IPS DF 6.9 (cell line): Measurements from ENCODE around the gene GNMT.

Experiments used
- DNase-seq: peaks from one replicate; pipeline ENCODE4 v3.0.0-alpha.2; 2013; ENCODE audit warnings: low read depth, low spot score
- H3K27ac ChIP-seq: one replicate; pipeline ENCODE4 v1.5.1; 2013; ENCODE audit warnings: low read length, control low read depth
- H3K27me3 ChIP-seq: 2 replicates; pipeline ENCODE4 v1.6.1; 2013; ENCODE audit warnings: mild to moderate bottlenecking, low read length; ENCODE audit not compliant: control insufficient read depth, insufficient read depth
- H3K36me3 ChIP-seq: 2 replicates; pipeline ENCODE4 v1.6.1; 2013; ENCODE audit warnings: low read length; ENCODE audit not compliant: control insufficient read depth, insufficient read depth
- H3K4me1 ChIP-seq: 2 replicates; pipeline ENCODE4 v1.6.1; 2013; ENCODE audit warnings: low read length; ENCODE audit not compliant: control insufficient read depth, insufficient read depth
- H3K4me3 ChIP-seq: 2 replicates; pipeline ENCODE4 v1.5.1; 2013; ENCODE audit warnings: mild to moderate bottlenecking, low read length
- H3K9me3 ChIP-seq: 2 replicates; pipeline ENCODE4 v1.6.1; 2013; ENCODE audit warnings: low read length, inconsistent platforms; ENCODE audit not compliant: control insufficient read depth, insufficient read depth
- WGBS: extraction: QIAGEN DNeasy Blood & Tissue Kit; methylation state at CpG from one replicate; pipeline ENCODE4 v1.1.7; 2013; ENCODE audit warnings: mixed read lengths, missing lambda C conversion rate; ENCODE audit not compliant: insufficient read length, insufficient coverage; 5-methylcytosine and 5-hydroxymethylcytosine counted together

GNMT gene

DNA sequence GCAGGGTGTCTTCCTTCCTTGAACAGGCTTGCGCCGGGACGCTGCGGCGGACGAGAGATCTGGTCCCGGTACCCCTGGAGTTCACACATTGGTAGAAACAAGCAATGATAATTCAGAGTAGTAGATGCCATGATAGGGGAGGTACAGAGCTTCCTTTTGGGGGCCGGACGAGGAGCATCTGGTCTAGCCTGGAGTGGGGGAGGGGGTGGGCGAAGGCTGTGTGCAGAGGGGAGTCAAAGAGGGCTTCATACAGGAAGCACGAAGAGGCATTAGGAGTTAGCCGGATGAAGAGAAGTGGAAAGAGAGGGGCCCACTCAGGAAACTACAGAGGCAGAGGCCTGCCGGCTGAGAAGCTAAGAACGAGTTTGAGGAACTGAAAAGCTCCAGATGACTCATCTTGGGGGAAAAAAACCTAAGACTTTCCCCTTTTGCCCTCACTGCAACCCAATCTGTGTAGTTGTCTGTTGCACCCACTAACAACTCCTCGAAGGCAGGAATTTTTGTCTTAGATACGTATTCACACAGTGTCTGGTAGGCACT is 30.7 kb upstream of the GNMT start:
- H3K36me3 ChIP-seq: peaks cover 3% of the 10 kb centered on the region; the same call in 1 of the 2 replicates
- no CpG with 5 or more reads among the region's 16 CpGs for WGBS
- no peak for DNase-seq
- H3K27ac ChIP-seq: peak overlapping the region; percentile 6
- no peaks in the 10 kb centered on the region for H3K27me3 ChIP-seq
- H3K4me1 ChIP-seq: no peaks in the 10 kb centered on the region
- peak overlapping the region; percentile 75; the same call in 1 of the 2 replicates for H3K4me3 ChIP-seq
- no peaks in the 10 kb centered on the region for H3K9me3 ChIP-seq

- Histone ChIP-seq H3K9me3 (no peaks in the 10 kb centered on the region), H3K36me3 (peaks cover 9% of the 10 kb centered on the region; the same call in 1 of the 2 replicates), H3K27me3 (no peaks in the 10 kb centered on the region), H3K4me3 (no peak overlapping the region), H3K27ac (no peak overlapping the region), H3K4me1 (no peaks in the 10 kb centered on the region)
- WGBS: no CpG with 5 or more reads among the region's 3 CpGs
- DNase-seq: no peak
Measured at GRCh38 chr6:42932412-42932811, 28.1 kb upstream of the GNMT start.

DNA sequence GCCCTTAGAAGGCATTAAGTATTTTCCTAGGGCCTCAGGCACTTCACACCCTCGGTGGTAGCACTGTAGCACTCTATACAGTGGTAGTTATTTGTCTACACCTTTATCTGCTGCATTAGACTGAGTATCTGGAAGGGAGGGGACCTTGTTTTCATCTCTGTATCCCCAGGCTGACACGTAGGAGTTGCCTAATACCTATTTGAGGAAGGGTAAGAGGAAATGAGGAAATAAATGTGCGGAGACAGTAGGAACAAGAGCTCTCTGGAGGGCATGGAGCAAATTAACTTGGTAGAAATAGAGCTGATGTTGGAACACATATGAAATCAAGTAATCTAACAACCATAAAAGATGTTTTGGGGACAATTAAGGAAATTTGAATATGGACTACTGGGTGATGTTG is 27.3 kb upstream of the GNMT start:
- H3K27ac ChIP-seq: no peak overlapping the region
- H3K36me3 ChIP-seq: peaks cover 9% of the 10 kb centered on the region; the same call in 1 of the 2 replicates
- H3K4me1 ChIP-seq: no peaks in the 10 kb centered on the region
- DNase-seq: no peak
- no peaks in the 10 kb centered on the region for H3K27me3 ChIP-seq
- no peaks in the 10 kb centered on the region for H3K9me3 ChIP-seq
- no CpG with 5 or more reads among the region's 3 CpGs for WGBS
- no peak overlapping the region for H3K4me3 ChIP-seq

- H3K36me3 ChIP-seq: peaks cover 12% of the 10 kb centered on the region
- no peaks in the 10 kb centered on the region for H3K27me3 ChIP-seq
- no peak overlapping the region for H3K4me3 ChIP-seq
- DNase-seq: no peak
- WGBS: no CpG with 5 or more reads among the region's 7 CpGs
- H3K4me1 ChIP-seq: no peaks in the 10 kb centered on the region
- no peak overlapping the region for H3K27ac ChIP-seq
- no peaks in the 10 kb centered on the region for H3K9me3 ChIP-seq
Measured at GRCh38 chr6:42935322-42935721, 25.2 kb upstream of the GNMT start.

- no peak overlapping the region for H3K27ac ChIP-seq
- H3K4me1 ChIP-seq: no peaks in the 10 kb centered on the region
- no peak for DNase-seq
- peaks cover 12% of the 10 kb centered on the region for H3K36me3 ChIP-seq
- H3K9me3 ChIP-seq: no peaks in the 10 kb centered on the region
- WGBS: no CpG with 5 or more reads among the region's 11 CpGs
- H3K27me3 ChIP-seq: no peaks in the 10 kb centered on the region
- no peak overlapping the region for H3K4me3 ChIP-seq
Measured at GRCh38 chr6:42936398-42936797, 24.2 kb upstream of the GNMT start.

GRCh38 chr6:42937548-42938427 is 22.8 kb upstream of the GNMT start:
- Histone ChIP-seq H3K9me3 (no peaks in the 10 kb centered on the region), H3K27ac (no peak overlapping the region), H3K27me3 (no peaks in the 10 kb centered on the region), H3K36me3 (peaks cover 12% of the 10 kb centered on the region), H3K4me1 (no peaks in the 10 kb centered on the region), H3K4me3 (no peak overlapping the region)
- no peak for DNase-seq
- WGBS: no CpG with 5 or more reads among the region's 13 CpGs

- no peak overlapping the region for H3K27ac ChIP-seq
- peaks cover 12% of the 10 kb centered on the region for H3K36me3 ChIP-seq
- no CpG with 5 or more reads among the region's 5 CpGs for WGBS
- no peaks in the 10 kb centered on the region for H3K27me3 ChIP-seq
- H3K9me3 ChIP-seq: no peaks in the 10 kb centered on the region
- H3K4me3 ChIP-seq: no peak overlapping the region
- DNase-seq: no peak
- no peaks in the 10 kb centered on the region for H3K4me1 ChIP-seq
Measured at GRCh38 chr6:42938428-42938796, 22.1 kb upstream of the GNMT start.

- H3K27ac ChIP-seq: no peak overlapping the region
- peaks cover 14% of the 10 kb centered on the region for H3K36me3 ChIP-seq
- DNase-seq: no peak
- H3K9me3 ChIP-seq: no peaks in the 10 kb centered on the region
- no peaks in the 10 kb centered on the region for H3K27me3 ChIP-seq
- no CpG with 5 or more reads among the region's 9 CpGs for whole genome bisulfite sequencing
- no peak overlapping the region for H3K4me3 ChIP-seq
- no peaks in the 10 kb centered on the region for H3K4me1 ChIP-seq
Measured at GRCh38 chr6:42938987-42939809, 21.4 kb upstream of the GNMT start.

DNA sequence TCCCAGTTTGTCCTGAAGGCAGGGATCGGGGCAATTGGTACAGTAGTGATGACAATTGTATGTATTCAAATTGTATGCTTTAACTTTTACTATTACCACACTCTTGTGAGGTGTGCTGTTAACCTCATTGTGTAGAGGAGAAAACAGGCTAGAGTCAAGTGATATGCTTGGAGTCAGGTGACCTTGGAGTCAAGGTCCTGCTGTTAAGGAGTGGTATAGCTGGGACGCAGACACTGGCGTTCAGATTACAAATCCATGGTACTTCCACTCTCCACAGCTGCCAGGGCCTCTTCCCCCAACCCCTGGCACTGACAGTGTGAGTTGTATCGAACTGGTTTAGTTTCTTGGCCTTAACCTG is 20.8 kb upstream of the GNMT start:
- H3K4me1 ChIP-seq: no peaks in the 10 kb centered on the region
- H3K27ac ChIP-seq: no peak overlapping the region
- H3K4me3 ChIP-seq: no peak overlapping the region
- no peaks in the 10 kb centered on the region for H3K27me3 ChIP-seq
- no peak for DNase-seq
- no peaks in the 10 kb centered on the region for H3K9me3 ChIP-seq
- peaks cover 11% of the 10 kb centered on the region for H3K36me3 ChIP-seq
- WGBS: no CpG with 5 or more reads among the region's 4 CpGs

DNA sequence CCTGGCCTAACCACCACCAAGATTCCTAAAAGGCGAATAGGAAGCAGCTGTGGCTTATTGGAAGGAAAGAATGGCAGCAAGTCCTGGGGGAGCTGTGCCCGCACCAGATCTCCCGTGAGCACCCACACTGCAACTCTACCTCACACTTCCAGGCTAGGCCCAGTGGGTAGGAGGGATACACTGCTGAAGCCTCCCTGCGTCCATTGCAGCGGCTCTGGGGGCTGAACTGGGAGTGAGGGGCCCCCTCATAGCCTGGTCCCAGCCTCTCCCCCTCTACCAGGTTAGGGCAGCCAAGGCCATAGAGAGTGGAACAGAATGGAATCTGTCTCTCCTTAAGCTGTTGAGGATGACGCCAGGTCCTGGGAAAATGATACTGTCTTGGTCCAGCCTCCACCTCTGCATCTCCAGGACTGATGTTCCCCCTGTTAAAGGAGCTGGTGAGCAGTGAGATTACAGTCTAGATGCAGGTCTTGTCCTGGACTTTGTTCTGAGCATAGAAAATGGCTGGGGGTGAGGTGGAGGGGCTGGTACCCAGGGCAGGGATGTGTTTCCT is 20.0 kb upstream of the GNMT start:
- H3K9me3 ChIP-seq: no peaks in the 10 kb centered on the region
- no CpG with 5 or more reads among the region's 6 CpGs for WGBS
- H3K27me3 ChIP-seq: no peaks in the 10 kb centered on the region
- H3K27ac ChIP-seq: no peak overlapping the region
- no peak for DNase-seq
- H3K4me1 ChIP-seq: no peaks in the 10 kb centered on the region
- peaks cover 8% of the 10 kb centered on the region for H3K36me3 ChIP-seq
- H3K4me3 ChIP-seq: no peak overlapping the region
